Activated CD4-positive, alpha-beta T cell treated with anti-CD3 and anti-CD28 coated beads, Interleukin-2, amount 50 U/mL, for 24 hours (primary cell): ENCODE measurements around the gene CD101.

Experiments
- DNase-seq, 2 donors: peaks; one replicate each; pipeline ENCODE4 v3.0.0-alpha.2; 2020; ENCODE audit warnings: low read depth in 1 of 2, low spot score in 1 of 2

Gene CD101

GRCh38 chr1:117015724-117016123, 14.2 kb downstream of the CD101 start:
- DNase-seq: no peak

- no peak for DNase-seq
Observed at GRCh38 chr1:117017062-117017461, 15.5 kb downstream of the CD101 start.

GRCh38 chr1:117017648-117018047, 16.1 kb downstream of the CD101 start:
- DNase-seq: no peak

DNA sequence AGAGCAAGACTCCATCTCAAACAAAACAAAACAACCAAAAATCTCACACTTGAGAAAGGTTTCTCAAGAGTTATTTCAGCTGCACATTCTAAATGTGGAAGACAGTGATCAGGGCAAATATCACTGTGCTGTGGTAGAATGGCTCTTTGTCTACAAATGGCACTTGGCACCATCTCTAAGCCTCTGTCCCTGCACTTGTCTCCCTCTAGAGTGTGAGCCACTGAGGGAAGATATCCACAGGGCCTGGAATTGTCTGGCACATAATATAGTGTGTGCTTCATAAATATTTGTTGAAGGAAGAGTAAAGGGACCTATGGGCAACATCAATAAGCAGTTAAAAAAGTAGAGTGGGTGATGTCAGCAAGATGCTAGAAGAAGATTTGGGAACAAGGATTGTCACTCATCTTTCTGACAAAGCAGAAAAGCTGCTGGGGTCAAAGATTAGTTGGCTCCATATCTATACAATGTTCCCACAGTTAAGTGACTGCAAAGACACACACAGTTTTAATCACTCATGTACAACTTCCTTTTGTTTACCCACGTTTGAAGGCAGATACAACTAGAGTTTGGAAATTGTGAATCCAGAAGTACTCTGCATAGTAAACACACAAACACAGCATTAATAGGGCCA, 19.1 kb downstream of the CD101 start:
- DNase-seq: no peak

- DNase-seq: no peak
Observed at GRCh38 chr1:117022114-117022513, 20.6 kb downstream of the CD101 start.

GRCh38 chr1:117025568-117025967, 24.0 kb downstream of the CD101 start:
- DNase-seq: no peak

GRCh38 chr1:117026361-117026760, 24.8 kb downstream of the CD101 start:
- DNase-seq: no peak

DNA sequence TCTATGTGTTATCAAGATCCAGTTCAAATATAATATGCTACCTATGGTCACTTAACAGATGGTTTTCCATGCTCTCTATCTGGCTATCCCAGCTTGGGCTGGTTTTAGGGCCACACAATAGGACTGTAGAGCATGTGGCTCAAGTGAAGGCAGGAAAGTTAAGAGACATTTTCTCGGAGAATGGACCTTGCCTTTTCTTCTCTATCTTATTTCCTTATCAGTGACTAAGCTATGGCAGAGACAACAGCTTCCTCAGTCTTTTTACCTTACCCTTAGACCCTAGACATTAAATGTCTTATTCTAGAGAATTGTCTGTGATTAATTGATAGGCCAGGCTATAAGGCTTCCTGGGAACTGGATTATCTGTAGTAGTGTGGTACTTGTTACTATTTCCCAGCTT, 28.1 kb downstream of the CD101 start:
- DNase-seq: no peak

- DNase-seq: no peak
Observed at GRCh38 chr1:117030271-117030877, 28.8 kb downstream of the CD101 start.

- no peak for DNase-seq
Observed at GRCh38 chr1:117032266-117032665, 30.7 kb downstream of the CD101 start.

DNA sequence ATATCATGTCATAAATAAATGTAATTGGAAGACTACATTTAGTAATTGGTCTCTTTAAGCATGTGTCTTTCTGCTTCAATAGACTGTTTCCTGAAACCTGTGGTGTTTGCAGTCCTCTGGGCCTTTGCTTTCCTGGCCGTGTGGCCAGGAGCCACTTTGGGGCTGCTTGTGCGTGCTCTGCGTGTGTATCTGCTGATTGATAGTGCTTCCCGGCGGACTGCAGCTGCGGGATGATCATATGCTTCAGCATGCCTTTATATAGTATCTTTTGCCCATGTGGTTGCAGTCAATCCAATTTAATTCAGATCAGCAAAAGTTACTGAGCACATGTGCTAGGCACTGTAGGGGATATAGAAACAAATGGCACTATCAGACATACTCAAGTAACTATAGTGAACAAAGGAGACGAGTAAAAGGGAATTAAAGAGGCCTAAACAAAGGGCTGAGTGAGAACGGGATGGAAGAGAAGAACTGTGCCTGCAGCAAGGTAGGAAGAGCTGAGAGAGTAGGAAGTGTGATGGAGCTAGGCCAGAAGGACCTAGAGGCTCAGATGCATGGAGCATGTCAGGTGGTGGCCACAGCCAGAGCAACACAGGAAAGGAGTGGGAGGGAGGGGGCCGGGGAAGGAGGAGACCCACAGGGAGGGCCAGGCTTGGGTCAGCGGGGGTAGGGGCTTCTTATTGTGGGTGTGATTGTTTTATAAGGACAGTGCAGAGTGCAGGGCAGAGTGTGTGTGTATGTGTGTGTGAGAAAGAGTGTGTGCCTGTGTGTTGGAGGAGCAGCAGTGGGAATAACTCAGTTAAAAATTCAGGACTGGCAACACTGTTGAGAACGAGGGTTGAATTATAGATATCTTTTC, 31.4 kb downstream of the CD101 start:
- no peak for DNase-seq

GRCh38 chr1:117033772-117034171, 32.2 kb downstream of the CD101 start:
- no peak for DNase-seq

DNA sequence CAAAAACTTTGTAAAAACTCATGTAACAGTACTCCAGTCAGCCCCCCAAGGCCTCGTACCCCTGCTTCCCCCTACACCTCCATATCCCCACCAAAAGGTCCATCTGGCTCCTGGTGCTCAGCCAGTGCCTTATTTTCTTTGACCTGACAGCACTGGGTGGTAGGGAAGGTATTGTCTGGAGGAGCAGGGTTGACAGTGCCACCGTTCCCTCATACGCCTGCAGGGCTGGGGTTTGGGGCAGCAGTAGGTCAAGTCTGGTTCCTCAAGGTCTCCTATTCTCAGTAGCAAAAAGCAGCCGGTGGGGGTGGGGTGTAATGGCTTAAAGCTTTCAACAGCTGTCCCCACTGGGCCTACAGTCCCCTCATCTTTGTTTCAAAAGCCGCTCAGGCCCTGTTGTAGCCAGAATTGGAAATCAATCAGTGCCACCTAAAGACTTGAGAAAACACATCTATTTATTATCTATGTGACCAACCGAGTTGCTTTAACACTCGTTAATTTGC, 33.3 kb downstream of the CD101 start:
- DNase-seq: no peak

DNA sequence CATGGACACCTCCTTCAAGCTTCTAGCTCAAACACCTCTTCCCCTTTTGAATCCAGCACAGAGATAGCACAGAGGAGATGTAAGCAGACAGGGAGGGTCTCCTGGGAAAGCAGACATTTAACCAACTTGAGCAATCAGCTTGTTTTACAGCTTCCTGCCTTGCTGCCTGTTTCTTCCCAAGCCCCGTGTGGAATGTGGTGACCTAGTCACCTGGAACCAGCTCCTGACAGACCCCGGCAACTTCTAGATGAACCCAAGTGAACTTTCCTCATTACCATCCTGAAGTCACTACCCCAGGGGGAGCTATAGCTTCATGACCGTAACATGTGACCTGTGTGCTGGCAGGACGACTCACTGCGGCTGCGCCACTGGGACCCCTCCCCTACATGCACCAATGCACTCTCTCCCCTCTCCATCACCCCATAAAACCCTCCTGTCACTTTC, 34.5 kb downstream of the CD101 start:
- no peak for DNase-seq

DNA sequence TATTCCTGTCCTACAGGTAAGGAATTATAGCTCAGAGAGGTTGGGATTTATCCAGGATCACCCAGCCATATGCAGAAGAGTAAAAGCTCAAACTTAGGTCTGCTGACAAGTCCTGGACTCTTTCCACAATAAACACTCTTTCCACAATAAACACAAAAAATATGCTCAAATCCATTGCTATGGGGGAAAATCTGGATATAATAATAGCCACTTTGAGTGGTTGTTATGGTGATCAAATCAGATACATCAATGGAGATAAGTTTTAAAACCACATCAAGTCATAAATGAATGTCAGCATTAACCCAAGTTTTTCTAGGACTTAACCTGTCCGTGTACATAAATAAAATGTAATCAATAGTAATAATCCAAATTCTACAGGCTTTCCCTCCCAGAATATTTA, 36.2 kb downstream of the CD101 start:
- no peak for DNase-seq

DNA sequence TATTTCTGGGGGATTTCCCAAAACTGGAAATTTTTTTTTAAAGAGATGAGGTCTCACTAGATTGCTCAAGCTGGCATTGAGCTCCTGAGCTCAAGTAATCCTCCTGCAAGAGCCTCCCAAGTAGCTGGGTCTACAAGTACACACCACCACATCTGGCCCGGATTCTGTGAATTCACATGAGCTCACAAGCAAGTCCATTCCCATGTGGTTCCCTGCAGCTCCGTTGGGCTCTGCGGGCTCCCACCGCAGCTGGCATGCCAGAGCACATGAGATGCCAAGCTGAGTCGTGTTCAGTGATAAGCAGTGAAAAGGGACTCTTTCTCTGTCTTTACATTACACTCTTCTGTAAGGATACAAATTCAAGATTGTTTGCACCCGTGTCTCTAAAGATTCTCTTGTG, 36.7 kb downstream of the CD101 start:
- DNase-seq: no peak

DNA sequence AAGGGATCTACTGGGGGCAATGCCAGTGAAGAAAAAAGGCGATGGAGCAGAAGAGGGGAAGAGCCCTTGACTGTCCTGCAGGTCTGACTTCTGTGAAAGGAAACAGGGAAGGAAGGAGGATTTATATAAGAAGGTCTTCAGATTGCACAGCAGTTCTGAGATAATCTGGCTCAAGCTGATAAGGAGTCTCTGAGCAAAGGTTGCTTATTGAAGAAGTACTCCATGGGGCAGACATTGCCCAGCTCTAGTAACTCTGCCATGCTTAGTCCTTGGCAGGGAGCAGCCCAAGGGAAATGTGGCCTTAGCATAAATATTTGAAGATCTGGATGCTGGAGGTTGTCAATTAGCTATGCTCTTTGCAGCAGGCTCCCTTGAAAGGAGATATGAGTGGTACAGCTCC, 42.7 kb downstream of the CD101 start:
- DNase-seq: no peak

- DNase-seq: no peak
Observed at GRCh38 chr1:117045644-117046043, 44.1 kb downstream of the CD101 start.

DNA sequence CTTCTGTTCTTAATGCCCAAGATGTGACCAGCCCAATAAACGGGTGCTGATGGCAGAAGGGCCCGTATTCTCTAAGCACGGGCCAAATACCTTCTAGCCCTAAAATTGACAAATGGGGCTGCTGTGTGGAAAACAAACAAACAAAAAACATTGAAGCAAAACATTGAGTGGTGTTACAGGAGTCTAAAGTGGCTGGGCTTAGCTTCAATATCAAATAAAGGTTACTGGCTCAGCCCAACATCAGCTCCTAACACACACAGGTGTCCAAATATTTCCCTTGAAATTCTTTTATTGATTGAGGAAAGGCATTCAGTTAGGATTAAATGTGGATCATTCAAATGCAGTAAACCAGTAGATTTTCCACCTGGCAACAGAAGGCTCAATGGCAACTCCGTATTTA, 45.2 kb downstream of the CD101 start:
- DNase-seq: no peak

DNA sequence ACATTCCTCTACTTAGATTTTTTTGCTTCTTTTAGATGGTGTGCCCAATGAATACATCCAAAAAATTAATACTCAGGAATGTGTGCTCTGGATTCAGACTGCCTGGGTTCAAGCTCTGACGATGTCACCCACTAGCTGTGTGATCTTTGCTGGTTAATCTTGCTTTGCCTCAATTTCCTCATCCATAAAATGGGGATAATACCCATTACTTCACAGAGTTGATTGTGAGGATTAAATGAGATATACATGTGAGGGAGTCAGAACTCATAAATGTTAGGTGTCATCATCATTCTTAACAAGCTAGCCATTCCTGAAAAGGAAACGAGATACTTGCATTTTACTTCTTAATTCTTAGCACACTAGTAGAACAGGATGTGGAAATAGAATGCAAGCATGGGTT, 45.7 kb downstream of the CD101 start:
- no peak for DNase-seq

GRCh38 chr1:117049857-117050256, 48.3 kb downstream of the CD101 start:
- no peak for DNase-seq
